ENCODE measurements around the gene TM4SF5. TPM values are rescaled to one million over a fixed set of nuclear protein-coding genes. Genes with fewer than 3 reads are reported as not detected.

The TM4SF5 gene
- total RNA-seq, 1 donor from 2014 or later, result not detected

GRCh38 chr17:4796552-4796920, 24.9 kb downstream of the TM4SF5 start:
- no peak for FAIRE-seq
- H3K27me3 ChIP-seq (ENCODE audit: control insufficient read depth, insufficient read depth, low read length), result no peaks in the 10 kb centered on the region
- H3K4me3 ChIP-seq (ENCODE audit: low read depth, low read length), result peak overlapping the region; percentile 81
- TF ChIP-seq, protein P1, sequence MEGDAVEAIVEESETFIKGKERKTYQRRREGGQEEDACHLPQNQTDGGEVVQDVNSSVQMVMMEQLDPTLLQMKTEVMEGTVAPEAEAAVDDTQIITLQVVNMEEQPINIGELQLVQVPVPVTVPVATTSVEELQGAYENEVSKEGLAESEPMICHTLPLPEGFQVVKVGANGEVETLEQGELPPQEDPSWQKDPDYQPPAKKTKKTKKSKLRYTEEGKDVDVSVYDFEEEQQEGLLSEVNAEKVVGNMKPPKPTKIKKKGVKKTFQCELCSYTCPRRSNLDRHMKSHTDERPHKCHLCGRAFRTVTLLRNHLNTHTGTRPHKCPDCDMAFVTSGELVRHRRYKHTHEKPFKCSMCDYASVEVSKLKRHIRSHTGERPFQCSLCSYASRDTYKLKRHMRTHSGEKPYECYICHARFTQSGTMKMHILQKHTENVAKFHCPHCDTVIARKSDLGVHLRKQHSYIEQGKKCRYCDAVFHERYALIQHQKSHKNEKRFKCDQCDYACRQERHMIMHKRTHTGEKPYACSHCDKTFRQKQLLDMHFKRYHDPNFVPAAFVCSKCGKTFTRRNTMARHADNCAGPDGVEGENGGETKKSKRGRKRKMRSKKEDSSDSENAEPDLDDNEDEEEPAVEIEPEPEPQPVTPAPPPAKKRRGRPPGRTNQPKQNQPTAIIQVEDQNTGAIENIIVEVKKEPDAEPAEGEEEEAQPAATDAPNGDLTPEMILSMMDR (IDR thresholded peaks at IDR 0.05; ENCODE audit: insufficient read depth, low read length, severe bottlenecking), result no peak
- H3K36me3 ChIP-seq (ENCODE audit: control insufficient read depth, insufficient read depth, low read length), result peaks cover 11% of the 10 kb centered on the region
- no peak for DNase-seq (ENCODE audit: low read depth)

DNA sequence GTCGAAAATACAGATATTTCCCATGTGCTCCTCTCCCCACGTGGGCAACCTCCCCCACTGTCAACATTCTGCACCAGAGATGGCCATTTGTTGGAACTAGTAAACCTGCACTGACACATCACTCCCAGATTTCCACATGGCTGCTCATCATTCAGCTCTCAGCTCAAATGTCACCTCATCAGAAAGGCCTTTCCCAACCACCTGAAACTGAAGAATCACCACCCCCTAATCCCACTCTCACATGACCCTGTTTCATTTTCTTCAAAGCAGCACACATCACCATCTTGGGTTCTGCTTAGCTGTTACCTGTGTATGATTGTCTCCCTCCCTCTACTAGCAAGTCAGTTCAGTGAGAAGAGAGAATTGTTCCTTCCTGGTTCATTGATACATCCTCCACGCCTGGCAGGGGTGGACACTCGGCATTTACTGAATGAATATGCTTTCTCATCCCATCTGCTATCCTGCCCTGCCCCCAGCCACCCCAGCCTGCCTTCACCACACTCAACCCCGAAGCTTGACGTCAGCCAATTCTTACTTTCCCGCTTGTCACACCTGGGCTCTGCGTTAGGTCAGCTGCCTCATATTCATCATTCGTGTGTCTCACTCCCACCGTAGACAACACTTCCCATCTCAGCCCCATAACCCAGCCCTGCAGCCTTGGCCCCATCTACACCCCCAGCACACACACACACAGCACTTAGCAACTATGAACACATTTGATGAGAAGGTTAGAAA, 28.9 kb downstream of the TM4SF5 start:
- no peak for DNase-seq (ENCODE audit: low read depth)
- FAIRE-seq, result peak; percentile 83
- no peak overlapping the region for H3K4me3 ChIP-seq (ENCODE audit: low read depth, low read length)
- TF ChIP-seq, protein P1 (IDR thresholded peaks at IDR 0.05; ENCODE audit: insufficient read depth, low read length, severe bottlenecking), result no peak
- no peaks in the 10 kb centered on the region for H3K27me3 ChIP-seq (ENCODE audit: control insufficient read depth, insufficient read depth, low read length)
- peaks cover 11% of the 10 kb centered on the region for H3K36me3 ChIP-seq (ENCODE audit: control insufficient read depth, insufficient read depth, low read length)

GRCh38 chr17:4802228-4802627, 30.5 kb downstream of the TM4SF5 start, which contains the start of gene C17orf114:
Gene C17orf114, minus strand, starts transcription at chr17:4802328.
- Histone ChIP-seq H3K27me3 (ENCODE audit: control insufficient read depth, insufficient read depth, low read length) (no peaks in the 10 kb centered on the region), H3K4me3 (ENCODE audit: low read depth, low read length) (no peak within 1 kb of the TSS), H3K36me3 (ENCODE audit: control insufficient read depth, insufficient read depth, low read length) (peaks cover 10% of the 10 kb centered on the region)
- DNase-seq (ENCODE audit: low read depth) (no peak), FAIRE-seq (no peak)
- TF ChIP-seq, protein P1 (IDR thresholded peaks at IDR 0.05; ENCODE audit: insufficient read depth, low read length, severe bottlenecking), result no peak

- DNase-seq (ENCODE audit: low read depth) (no peak), FAIRE-seq (no peak)
These were observed 34.7 kb downstream of the TM4SF5 start for GRCh38 chr17:4806456-4806776.

DNA sequence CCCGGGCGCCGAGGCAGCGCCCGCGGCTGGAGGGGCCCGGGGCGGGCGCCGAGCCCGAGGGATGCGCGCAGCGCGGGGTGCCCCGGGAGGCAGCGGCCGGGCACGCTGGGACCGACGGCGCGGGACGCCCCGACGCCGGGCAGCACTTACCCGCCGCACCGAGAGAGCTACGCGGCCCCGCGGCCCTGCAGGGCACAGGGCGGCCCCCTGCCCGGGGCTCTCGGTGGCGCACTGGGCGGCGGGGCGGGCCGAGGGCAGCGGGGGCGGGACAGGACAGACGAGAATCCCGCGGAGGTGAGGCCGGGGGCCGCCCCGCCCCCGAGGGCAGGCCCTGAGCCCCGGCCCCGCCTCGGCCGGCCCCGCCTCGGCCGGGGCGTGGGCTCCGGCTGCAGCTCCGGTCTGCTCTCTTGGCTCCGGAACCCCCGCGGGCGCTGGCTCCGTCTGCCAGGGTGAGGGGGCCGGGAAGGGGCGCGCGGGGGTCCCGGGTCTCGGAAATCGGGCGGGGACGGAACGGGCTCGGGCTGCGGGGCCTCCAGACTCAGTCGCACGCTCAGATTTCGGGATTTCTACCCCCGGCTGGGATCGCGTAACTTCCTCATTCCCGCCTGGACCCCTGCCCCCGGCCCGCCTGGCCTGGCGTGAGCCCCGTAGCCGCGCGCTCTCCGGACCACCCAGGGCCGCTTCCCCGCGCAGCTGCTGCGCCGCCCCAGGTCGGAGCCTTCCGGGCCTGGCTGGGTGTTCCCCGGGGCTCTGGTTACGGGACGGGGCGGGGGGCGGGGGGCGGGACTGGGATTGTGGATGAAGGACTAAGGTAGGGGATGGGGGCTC, 35.3 kb downstream of the TM4SF5 start, which contains the start of gene PLD2:
Gene PLD2, plus strand, starts transcription at position 376 of the 828 bp plus-strand sequence. CDS start 621 bp downstream, outside the sequence.
- DNase-seq (ENCODE audit: low read depth), result peak; percentile 69
- FAIRE-seq, result no peak
- H3K36me3 ChIP-seq (ENCODE audit: control insufficient read depth, insufficient read depth, low read length), result peaks cover 22% of the 10 kb centered on the region
- no peaks in the 10 kb centered on the region for H3K27me3 ChIP-seq (ENCODE audit: control insufficient read depth, insufficient read depth, low read length)
- H3K4me3 ChIP-seq (ENCODE audit: low read depth, low read length), result peak within 1 kb of the TSS; percentile 87
- TF ChIP-seq, protein P1 (IDR thresholded peaks at IDR 0.05; ENCODE audit: insufficient read depth, low read length, severe bottlenecking), result no peak

More at GRCh38 chr17:4806456-4806776, 34.7 kb downstream of the TM4SF5 start:
- TF ChIP-seq, protein P1 (IDR thresholded peaks at IDR 0.05; ENCODE audit: insufficient read depth, low read length, severe bottlenecking), result no peak
- Histone ChIP-seq H3K36me3 (ENCODE audit: control insufficient read depth, insufficient read depth, low read length) (peaks cover 19% of the 10 kb centered on the region), H3K4me3 (ENCODE audit: low read depth, low read length) (peak overlapping the region; percentile 87), H3K27me3 (ENCODE audit: control insufficient read depth, insufficient read depth, low read length) (no peaks in the 10 kb centered on the region)
